ENCODE data around the gene FOLR1.

FOLR1 gene

DNA sequence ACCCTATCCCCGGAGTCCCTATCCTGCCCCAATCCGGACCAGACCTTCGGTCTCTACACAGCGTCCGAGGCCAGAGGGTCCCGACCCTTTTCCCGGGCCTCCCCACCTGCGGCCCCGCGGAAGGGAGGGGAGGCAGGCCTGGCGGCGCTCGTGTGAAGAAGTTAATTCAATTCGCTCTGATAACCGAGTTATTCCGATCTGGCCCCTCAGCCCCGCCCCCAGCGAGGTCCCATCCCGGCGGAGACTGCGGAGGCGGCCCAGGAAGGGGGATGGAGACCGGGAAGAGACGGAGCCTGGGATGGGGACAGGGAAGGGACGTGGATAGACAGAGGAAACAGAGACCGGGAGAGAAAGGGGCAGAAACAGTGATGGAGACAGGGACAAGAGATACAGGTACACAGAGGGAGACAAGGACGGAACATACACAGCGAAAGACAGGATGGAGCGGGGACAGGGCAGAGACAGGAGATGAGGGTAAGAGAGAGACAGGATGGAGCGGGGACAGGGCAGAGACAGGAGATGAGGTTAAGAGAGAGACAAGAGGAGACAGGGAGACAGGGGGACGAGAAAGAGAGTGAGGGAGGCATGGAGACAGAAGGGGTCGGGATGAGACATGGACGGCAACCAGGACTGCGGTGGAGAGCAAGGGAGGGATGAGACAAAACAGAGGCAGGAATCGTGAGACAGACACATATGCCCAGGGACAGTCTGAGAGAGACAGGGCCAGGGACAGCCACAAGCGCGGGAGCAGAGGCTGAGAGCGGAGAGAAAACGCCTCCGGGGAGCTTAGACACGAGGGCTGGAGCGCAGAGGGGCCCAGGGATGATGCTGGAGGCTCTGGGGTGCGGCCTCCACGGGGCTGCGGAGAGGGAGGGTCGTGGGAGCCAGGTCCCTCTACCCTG lies 52.7 kb downstream of the FOLR1 start:
- peak; percentile 37 for DNase-seq (ENCODE audit: low spot score)
- TF ChIP-seq, protein P1, sequence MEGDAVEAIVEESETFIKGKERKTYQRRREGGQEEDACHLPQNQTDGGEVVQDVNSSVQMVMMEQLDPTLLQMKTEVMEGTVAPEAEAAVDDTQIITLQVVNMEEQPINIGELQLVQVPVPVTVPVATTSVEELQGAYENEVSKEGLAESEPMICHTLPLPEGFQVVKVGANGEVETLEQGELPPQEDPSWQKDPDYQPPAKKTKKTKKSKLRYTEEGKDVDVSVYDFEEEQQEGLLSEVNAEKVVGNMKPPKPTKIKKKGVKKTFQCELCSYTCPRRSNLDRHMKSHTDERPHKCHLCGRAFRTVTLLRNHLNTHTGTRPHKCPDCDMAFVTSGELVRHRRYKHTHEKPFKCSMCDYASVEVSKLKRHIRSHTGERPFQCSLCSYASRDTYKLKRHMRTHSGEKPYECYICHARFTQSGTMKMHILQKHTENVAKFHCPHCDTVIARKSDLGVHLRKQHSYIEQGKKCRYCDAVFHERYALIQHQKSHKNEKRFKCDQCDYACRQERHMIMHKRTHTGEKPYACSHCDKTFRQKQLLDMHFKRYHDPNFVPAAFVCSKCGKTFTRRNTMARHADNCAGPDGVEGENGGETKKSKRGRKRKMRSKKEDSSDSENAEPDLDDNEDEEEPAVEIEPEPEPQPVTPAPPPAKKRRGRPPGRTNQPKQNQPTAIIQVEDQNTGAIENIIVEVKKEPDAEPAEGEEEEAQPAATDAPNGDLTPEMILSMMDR (IDR thresholded peaks at IDR 0.05; ENCODE audit: extremely low read depth, missing control alignments) = no peak

DNA sequence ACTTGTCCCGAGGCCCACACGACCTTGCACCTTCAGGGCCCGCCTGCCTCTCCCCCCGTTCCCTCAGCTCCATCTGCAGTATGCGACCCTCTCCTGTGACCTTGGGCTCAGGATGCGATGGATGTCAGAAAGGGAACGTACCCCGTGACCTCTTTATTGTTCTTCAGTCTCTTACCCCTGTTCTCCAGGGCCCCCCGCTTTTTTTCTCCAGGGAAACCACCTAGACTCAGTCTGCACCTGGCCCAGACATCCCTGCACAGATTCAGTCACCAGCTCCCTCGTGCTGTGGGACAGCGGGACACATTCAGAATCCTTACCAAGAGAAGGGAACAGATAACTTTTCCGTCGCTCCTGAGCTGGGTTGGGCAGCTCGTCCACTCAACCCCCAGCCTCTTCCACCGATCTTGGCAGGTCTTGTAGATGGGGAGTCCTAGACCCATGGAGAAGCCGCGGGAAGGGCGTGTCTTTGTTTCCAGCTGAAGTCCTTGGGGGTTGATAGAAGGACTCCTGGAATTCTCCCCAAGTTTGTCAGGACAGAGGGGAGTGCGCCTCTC lies 53.4 kb downstream of the FOLR1 start:
- TF ChIP-seq, protein P1 (IDR thresholded peaks at IDR 0.05; ENCODE audit: extremely low read depth, missing control alignments) = no peak
- peak; percentile 27 for DNase-seq (ENCODE audit: low spot score)
